Kidney (tissue), 14 donors: ENCODE data around the gene ATP6V0D1. TPM values are rescaled to one million over a fixed set of nuclear protein-coding genes. Genes with fewer than 3 reads are reported as not detected.

ENCODE experiments used
- DNase-seq, 5 donors: peaks; one replicate each; pipeline ENCODE4 v3.0.0-alpha.2; 2013 to 2020
- FAIRE-seq: peaks from 2 replicates; lab custom pipeline; 2012; peaks lifted over from hg19 to GRCh38; lab: Jason Lieb, UNC
- H3K27ac ChIP-seq, 2 donors: one replicate each; pipeline ENCODE4 v1.7.0; 2013; ENCODE audit warnings: low read depth in 2 of 2, low read length in 2 of 2, inconsistent platforms in 1 of 2
- H3K27me3 ChIP-seq: one replicate; pipeline ENCODE4 v1.7.1; 2013; ENCODE audit warnings: low read length, inconsistent platforms; ENCODE audit not compliant: control insufficient read depth, insufficient read depth
- H3K36me3 ChIP-seq, 3 donors: one replicate each; pipeline versions ENCODE4 v1.7.0 to v1.7.1; 2013; ENCODE audit warnings: low read length in 3 of 3, control low read depth in 1 of 3, inconsistent platforms in 1 of 3; ENCODE audit not compliant: insufficient read depth in 3 of 3, control insufficient read depth in 2 of 3
- H3K4me1 ChIP-seq, 3 donors: one replicate each; pipeline versions ENCODE4 v1.7.0 to v1.7.1; 2013; ENCODE audit warnings: low read length in 3 of 3, inconsistent platforms in 1 of 3, low read depth in 1 of 3; ENCODE audit not compliant: control insufficient read depth in 2 of 3, insufficient read depth in 2 of 3
- H3K4me3 ChIP-seq, 3 donors: one replicate each; pipeline versions ENCODE4 v1.7.0 to v1.8.1; 2013; ENCODE audit warnings: low read length in 3 of 3, control low read depth in 1 of 3, inconsistent platforms in 1 of 3
- H3K9ac ChIP-seq, 3 donors: one replicate each; pipeline versions ENCODE4 v1.7.0 to v1.7.1; 2013; ENCODE audit warnings: low read length in 3 of 3, control low read depth in 1 of 3, inconsistent platforms in 1 of 3
- H3K9me3 ChIP-seq, 3 donors: one replicate each; pipeline versions ENCODE4 v1.7.0 to v1.7.1; 2013; ENCODE audit warnings: low read length in 3 of 3, control low read depth in 1 of 3, inconsistent platforms in 1 of 3; ENCODE audit not compliant: control insufficient read depth in 2 of 3, insufficient read depth in 1 of 3
- intact Hi-C: fragments of 100-400 bp; cut with DNase I; formaldehyde crosslinking; loops from one replicate; pipeline ENCODE4 v1.11.1; 2022
- polyA plus RNA-seq: library from polyadenylated mRNA; stranded (reverse); fragments of 350-450 nt; fragmentation: Illumina TruSeq; extraction: RNeasy Lipid Tissue Mini Kit (QIAGEN cat#74804); gene quantifications from one replicate; pipeline ENCODE4 v1.2.3, GENCODE V29; 2014; ENCODE audit warnings: low read depth, low replicate concordance; ENCODE audit not compliant: insufficient read depth
- total RNA-seq: library from RNA; stranded (reverse); fragmentation: NEBNext Ultra II Directional; extraction: Animal tissue kit (Norgen Biotek cat#: 25700); gene quantifications from one replicate; pipeline ENCODE4 v1.2.1, GENCODE V29; 2021
- TF ChIP-seq, protein P1 (sequence below): IDR thresholded peaks from 3 replicates; pipeline ENCODE4 v1.5.1; 2012; ENCODE audit warnings: mild to moderate bottlenecking, moderate library complexity, borderline replicate concordance; ENCODE audit not compliant: insufficient read depth; ENCODE audit errors: extremely low read depth
- donor health status: control.
- donor health status: control.
- donor health status: control.
- donor health status: control.
- donor health status: control.
- donor health status: DM: yes; HTN: yes; CAD: no.
- donor health status: Normal renal cell carcinoma (clear cell type).

Gene ATP6V0D1
- total and polyA plus RNA-seq, 2 donors from 2014 or later = 100 to 208 TPM

DNA sequence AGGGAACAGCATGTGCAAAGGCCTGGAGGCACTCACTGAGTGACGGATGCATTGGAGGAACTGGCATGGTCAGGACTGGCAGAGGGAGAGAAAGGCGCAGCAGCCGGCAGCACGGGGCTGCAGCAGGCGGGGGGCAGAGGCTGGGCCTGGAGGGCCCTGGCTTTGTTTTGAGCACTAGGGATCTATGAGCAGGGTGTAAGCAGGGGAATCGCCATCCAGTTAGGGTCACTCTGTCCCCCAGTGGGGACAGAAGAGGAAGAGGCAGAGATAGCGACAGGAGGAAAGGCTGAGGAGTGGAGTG lies 35.9 kb downstream of the ATP6V0D1 start:
- Histone ChIP-seq H3K4me1 (peaks cover 3 to 88% (median 86%) of the 10 kb centered on the region in 3 donors), H3K36me3 (no peaks in the 10 kb centered on the region), H3K9me3 (no peaks in the 10 kb centered on the region), H3K27ac (peak overlapping the region; percentile 62 to 94), H3K27me3 (no peaks in the 10 kb centered on the region), H3K4me3 (no peak overlapping the region), H3K9ac (no peak overlapping the region)
- FAIRE-seq (no peak), DNase-seq (no peak)
- intact Hi-C loops = no loop called here
- TF ChIP-seq, protein P1, sequence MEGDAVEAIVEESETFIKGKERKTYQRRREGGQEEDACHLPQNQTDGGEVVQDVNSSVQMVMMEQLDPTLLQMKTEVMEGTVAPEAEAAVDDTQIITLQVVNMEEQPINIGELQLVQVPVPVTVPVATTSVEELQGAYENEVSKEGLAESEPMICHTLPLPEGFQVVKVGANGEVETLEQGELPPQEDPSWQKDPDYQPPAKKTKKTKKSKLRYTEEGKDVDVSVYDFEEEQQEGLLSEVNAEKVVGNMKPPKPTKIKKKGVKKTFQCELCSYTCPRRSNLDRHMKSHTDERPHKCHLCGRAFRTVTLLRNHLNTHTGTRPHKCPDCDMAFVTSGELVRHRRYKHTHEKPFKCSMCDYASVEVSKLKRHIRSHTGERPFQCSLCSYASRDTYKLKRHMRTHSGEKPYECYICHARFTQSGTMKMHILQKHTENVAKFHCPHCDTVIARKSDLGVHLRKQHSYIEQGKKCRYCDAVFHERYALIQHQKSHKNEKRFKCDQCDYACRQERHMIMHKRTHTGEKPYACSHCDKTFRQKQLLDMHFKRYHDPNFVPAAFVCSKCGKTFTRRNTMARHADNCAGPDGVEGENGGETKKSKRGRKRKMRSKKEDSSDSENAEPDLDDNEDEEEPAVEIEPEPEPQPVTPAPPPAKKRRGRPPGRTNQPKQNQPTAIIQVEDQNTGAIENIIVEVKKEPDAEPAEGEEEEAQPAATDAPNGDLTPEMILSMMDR = no peak

DNA sequence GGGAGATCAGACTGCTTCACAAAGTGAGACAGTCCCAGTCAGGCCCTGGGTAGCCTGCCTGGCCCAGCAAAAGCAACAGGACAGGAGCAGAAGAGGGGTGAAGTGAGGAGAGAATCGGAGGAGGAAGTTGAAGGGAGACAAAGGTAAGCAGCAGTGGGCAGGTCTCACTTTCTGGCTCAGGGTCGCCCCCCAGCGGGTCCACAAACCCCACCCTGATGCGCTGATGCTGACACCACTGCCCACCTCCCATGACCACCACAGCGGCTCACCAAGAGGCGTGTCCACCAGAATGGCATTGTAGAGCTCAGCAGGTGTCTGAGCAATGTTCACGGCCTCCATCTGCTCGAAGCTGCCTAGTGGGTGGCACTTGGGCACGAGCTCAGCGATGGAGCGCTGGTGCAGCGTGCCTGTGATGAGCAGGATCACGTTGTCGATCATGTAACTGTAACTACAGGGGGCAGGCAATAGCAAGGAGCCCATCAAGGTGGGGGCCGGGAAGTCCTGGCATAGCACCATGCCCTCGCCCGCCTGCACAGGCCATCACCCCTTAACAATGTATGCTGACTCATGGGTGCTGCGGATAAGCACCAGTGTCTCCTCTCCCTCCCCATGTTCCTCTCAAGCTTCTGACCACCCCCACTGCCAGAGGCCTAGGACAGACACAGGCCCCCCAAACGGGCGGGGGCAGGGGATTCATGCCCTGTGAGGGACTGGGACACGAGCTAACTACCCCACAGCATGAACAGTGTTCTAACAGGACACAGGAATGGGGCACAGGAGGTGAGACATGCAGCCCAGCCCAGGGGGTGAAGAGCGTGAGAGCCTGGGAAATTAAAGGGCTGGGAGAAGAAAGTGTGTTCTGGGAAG lies 36.5 kb downstream of the ATP6V0D1 start:
- Histone ChIP-seq H3K27ac (peak overlapping the region; percentile 92 to 94), H3K9ac (peak overlapping the region in 1 of 3 donors; percentile 52), H3K4me1 (peaks cover 3 to 84% (median 80%) of the 10 kb centered on the region in 3 donors), H3K27me3 (no peaks in the 10 kb centered on the region), H3K4me3 (no peak overlapping the region), H3K9me3 (no peaks in the 10 kb centered on the region), H3K36me3 (no peaks in the 10 kb centered on the region)
- intact Hi-C loops = no loop called here
- TF ChIP-seq, protein P1 = no peak
- no peak for DNase-seq
- no peak for FAIRE-seq

DNA sequence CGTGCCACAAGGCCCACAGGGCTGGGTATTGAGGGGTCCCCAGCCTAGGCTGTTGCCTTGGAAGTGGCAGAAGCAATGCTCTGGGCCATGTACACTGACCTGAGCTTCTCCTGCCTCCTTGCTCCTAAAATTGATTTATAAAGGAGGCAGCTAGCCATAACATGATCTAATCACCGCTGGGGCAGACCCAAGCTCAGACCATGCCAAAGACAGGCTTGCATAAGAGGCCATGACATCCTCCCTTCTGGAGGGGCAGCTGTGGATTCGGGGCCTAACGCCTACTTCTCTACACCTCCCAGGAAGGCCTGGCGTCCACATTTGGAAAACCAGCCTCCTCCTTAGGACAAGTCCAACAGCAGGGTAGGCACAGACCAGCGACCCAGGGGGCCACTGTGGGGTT lies 37.7 kb downstream of the ATP6V0D1 start:
- Histone ChIP-seq H3K27ac (peak overlapping the region; percentile 92 to 94), H3K36me3 (peaks cover 3 to 7% (median 4%) of the 10 kb centered on the region in 3 donors), H3K4me3 (no peak overlapping the region), H3K27me3 (no peaks in the 10 kb centered on the region), H3K4me1 (peaks cover 3 to 78% (median 70%) of the 10 kb centered on the region in 3 donors), H3K9me3 (no peaks in the 10 kb centered on the region), H3K9ac (peak overlapping the region in 2 of 3 donors; percentile 11 to 52)
- FAIRE-seq (no peak), DNase-seq (no peak)
- intact Hi-C loops = no loop called here
- TF ChIP-seq, protein P1 = no peak
